ENCODE measurements around the gene CCDC77. TPM values are rescaled to one million over a fixed set of nuclear protein-coding genes. Genes with fewer than 3 reads are reported as not detected.

CCDC77 gene
- total RNA-seq, 1 experiment from 2014 or later, result 21.9 TPM

DNA sequence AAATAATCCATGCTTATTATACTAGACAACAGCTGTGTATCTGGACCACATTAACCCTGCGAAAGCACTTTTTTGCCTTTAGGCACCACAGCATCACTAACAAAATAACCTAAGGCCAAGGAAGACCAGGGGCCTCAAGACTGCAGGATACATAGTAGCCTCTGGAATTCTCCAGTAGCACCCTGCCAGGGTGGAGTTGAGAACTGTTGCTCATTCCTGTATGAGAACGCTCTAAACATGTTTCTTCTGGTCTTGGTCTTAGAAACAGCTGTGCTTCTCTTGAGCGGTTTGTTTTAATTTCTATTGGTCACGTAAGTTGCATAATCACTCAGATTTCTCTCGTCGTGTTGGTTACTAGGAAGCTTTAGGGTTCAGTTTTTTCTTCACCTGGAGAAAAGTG is 66.1 kb downstream of the CCDC77 start:
- no peak overlapping the region for H2BK20ac ChIP-seq (ENCODE audit: low read depth, low read length, poor library complexity, severe bottlenecking)
- H3K18ac ChIP-seq (ENCODE audit: insufficient read length, low read depth, low read length), result no peak overlapping the region
- 0 out of 2 replicates have a peak, but pooled peaks cover 4% of the 10 kb centered on the region for H3K4me1 ChIP-seq (ENCODE audit: insufficient read depth, low read length)
- H2AFZ ChIP-seq (ENCODE audit: low read length), result no peak overlapping the region
- H3K9ac ChIP-seq (ENCODE audit: extremely low read depth, insufficient read length, low read length), result no peak overlapping the region
- no peak overlapping the region for H4K91ac ChIP-seq (ENCODE audit: insufficient read length, low read depth, low read length)
- H3K4ac ChIP-seq (ENCODE audit: low read depth, low read length), result no peak overlapping the region
- H3K27me3 Mint-ChIP-seq (ENCODE audit: low read depth), result no peaks in the 10 kb centered on the region; the same call in none of the 2 replicates
- H3K4me3 Mint-ChIP-seq, result no peak overlapping the region
- H3K27me3 ChIP-seq (ENCODE audit: insufficient read depth, low read length), result no peaks in the 10 kb centered on the region
- H3K23me2 ChIP-seq (ENCODE audit: insufficient read length, low read depth, low read length, poor library complexity, severe bottlenecking), result no peaks in the 10 kb centered on the region
- H3K4me1 Mint-ChIP-seq, result peaks cover 9 to 22% of the 10 kb centered on the region in 2 experiments
- H2BK120ac ChIP-seq (ENCODE audit: low read depth, low read length, poor library complexity, severe bottlenecking), result no peak overlapping the region
- no peak overlapping the region for H3K23ac ChIP-seq (ENCODE audit: insufficient read length, low read depth, low read length)
- H2BK15ac ChIP-seq (ENCODE audit: low read depth, low read length), result no peak overlapping the region
- no peak overlapping the region for H3K27ac ChIP-seq (ENCODE audit: insufficient read length, low read depth, low read length)
- H3K27ac Mint-ChIP-seq, result no peak overlapping the region
- H4K20me1 ChIP-seq (ENCODE audit: control insufficient read depth, insufficient read depth, insufficient read length), result no peaks in the 10 kb centered on the region
- H3K56ac ChIP-seq (ENCODE audit: insufficient read length, low read depth, low read length), result no peak overlapping the region
- no peak overlapping the region for H3K4me2 ChIP-seq (ENCODE audit: insufficient read depth, insufficient read length, low read length)
- no peak overlapping the region for H2AK5ac ChIP-seq (ENCODE audit: insufficient read length, low read length)
- peaks cover 0 to 4% (median under 1%) of the 10 kb centered on the region in 3 experiments; a peak in 3 of 7 replicates for H3K36me3 Mint-ChIP-seq (ENCODE audit: insufficient read depth in 1 of 3, low read depth in 3 of 3)
- H4K8ac ChIP-seq (replicated peaks; ENCODE audit: insufficient read length, low read depth, low read length), result no peak overlapping the region
- no peaks in the 10 kb centered on the region for H3K79me1 ChIP-seq (ENCODE audit: insufficient read depth, low read depth, low read length, poor library complexity, severe bottlenecking)
- no peak overlapping the region for H2BK5ac ChIP-seq (ENCODE audit: insufficient read length, low read length)
- H2BK12ac ChIP-seq (ENCODE audit: insufficient read length, low read depth, low read length), result no peak overlapping the region
- no peaks in the 10 kb centered on the region for H3K9me3 ChIP-seq (ENCODE audit: control insufficient read depth, low read depth, low read length)
- H3K79me2 ChIP-seq (ENCODE audit: insufficient read depth, low read length), result no peaks in the 10 kb centered on the region
- TF ChIP-seq, protein P1, sequence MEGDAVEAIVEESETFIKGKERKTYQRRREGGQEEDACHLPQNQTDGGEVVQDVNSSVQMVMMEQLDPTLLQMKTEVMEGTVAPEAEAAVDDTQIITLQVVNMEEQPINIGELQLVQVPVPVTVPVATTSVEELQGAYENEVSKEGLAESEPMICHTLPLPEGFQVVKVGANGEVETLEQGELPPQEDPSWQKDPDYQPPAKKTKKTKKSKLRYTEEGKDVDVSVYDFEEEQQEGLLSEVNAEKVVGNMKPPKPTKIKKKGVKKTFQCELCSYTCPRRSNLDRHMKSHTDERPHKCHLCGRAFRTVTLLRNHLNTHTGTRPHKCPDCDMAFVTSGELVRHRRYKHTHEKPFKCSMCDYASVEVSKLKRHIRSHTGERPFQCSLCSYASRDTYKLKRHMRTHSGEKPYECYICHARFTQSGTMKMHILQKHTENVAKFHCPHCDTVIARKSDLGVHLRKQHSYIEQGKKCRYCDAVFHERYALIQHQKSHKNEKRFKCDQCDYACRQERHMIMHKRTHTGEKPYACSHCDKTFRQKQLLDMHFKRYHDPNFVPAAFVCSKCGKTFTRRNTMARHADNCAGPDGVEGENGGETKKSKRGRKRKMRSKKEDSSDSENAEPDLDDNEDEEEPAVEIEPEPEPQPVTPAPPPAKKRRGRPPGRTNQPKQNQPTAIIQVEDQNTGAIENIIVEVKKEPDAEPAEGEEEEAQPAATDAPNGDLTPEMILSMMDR (conservative IDR thresholded peaks at IDR 0.05), result no peak
- no peak for DNase-seq
- H3K14ac ChIP-seq (ENCODE audit: insufficient read depth, low read length), result no peak overlapping the region
- H3T11ph ChIP-seq (ENCODE audit: low read length), result no peak overlapping the region
- H4K5ac ChIP-seq (ENCODE audit: insufficient read length, low read depth, low read length), result no peak overlapping the region
- WGBS (ENCODE audit: extremely low coverage, insufficient read length, low lambda C conversion rate), result no CpG with 5 or more reads among the region's 6 CpGs
- no peaks in the 10 kb centered on the region for H3K9me3 Mint-ChIP-seq

Data from H9 (cell line).